Measurements from ENCODE around the gene IMPA2. TPM values are rescaled to one million over a fixed set of nuclear protein-coding genes. Genes with fewer than 3 reads are reported as not detected.

IMPA2 gene
- total RNA-seq, 1 donor from 2014 or later, result 53.4 TPM

GRCh38 chr18:11975723-11976122 lies 5.6 kb upstream of the IMPA2 start:
- no peaks in the 10 kb centered on the region for H3K36me3 Mint-ChIP-seq (ENCODE audit: insufficient read depth)
- no peak for DNase-seq (ENCODE audit: low spot score, unreplicated experiment)
- no peak overlapping the region for H3K27ac Mint-ChIP-seq
- H3K4me3 Mint-ChIP-seq (ENCODE audit: low read depth), result no peak overlapping the region
- no peak for TF ChIP-seq CTCF (IDR thresholded peaks at IDR 0.05; ENCODE audit: unreplicated experiment)
- peaks cover 12% of the 10 kb centered on the region for H3K4me1 Mint-ChIP-seq (ENCODE audit: low read depth)
- no peaks in the 10 kb centered on the region for H3K27me3 Mint-ChIP-seq
- no peaks in the 10 kb centered on the region for H3K9me3 Mint-ChIP-seq (ENCODE audit: low read depth)

- H3K4me3 Mint-ChIP-seq (ENCODE audit: low read depth), result no peak overlapping the region
- no peaks in the 10 kb centered on the region for H3K36me3 Mint-ChIP-seq (ENCODE audit: insufficient read depth)
- peaks cover 12% of the 10 kb centered on the region for H3K4me1 Mint-ChIP-seq (ENCODE audit: low read depth)
- no peak for DNase-seq (ENCODE audit: low spot score, unreplicated experiment)
- no peaks in the 10 kb centered on the region for H3K9me3 Mint-ChIP-seq (ENCODE audit: low read depth)
- TF ChIP-seq CTCF (IDR thresholded peaks at IDR 0.05; ENCODE audit: unreplicated experiment), result no peak
- no peak overlapping the region for H3K27ac Mint-ChIP-seq
- no peaks in the 10 kb centered on the region for H3K27me3 Mint-ChIP-seq
These were observed 4.8 kb upstream of the IMPA2 start for GRCh38 chr18:11976315-11977152.

- H3K36me3 Mint-ChIP-seq (ENCODE audit: insufficient read depth), result no peaks in the 10 kb centered on the region
- no peaks in the 10 kb centered on the region for H3K9me3 Mint-ChIP-seq (ENCODE audit: low read depth)
- H3K4me1 Mint-ChIP-seq (ENCODE audit: low read depth), result peaks cover 14% of the 10 kb centered on the region
- H3K4me3 Mint-ChIP-seq (ENCODE audit: low read depth), result no peak overlapping the region
- H3K27me3 Mint-ChIP-seq, result no peaks in the 10 kb centered on the region
- no peak for TF ChIP-seq CTCF (IDR thresholded peaks at IDR 0.05; ENCODE audit: unreplicated experiment)
- no peak for DNase-seq (ENCODE audit: low spot score, unreplicated experiment)
- no peak overlapping the region for H3K27ac Mint-ChIP-seq
These were observed 4.2 kb upstream of the IMPA2 start for GRCh38 chr18:11977153-11977466.

GRCh38 chr18:11978956-11979355 lies 2.4 kb upstream of the IMPA2 start:
- Mint-ChIP-seq H3K4me3 (ENCODE audit: low read depth) (peak overlapping the region; percentile 49), H3K36me3 (ENCODE audit: insufficient read depth) (no peaks in the 10 kb centered on the region), H3K9me3 (ENCODE audit: low read depth) (no peaks in the 10 kb centered on the region), H3K27ac (peak overlapping the region; percentile 84), H3K27me3 (no peaks in the 10 kb centered on the region), H3K4me1 (ENCODE audit: low read depth) (peaks cover 27% of the 10 kb centered on the region)
- TF ChIP-seq CTCF (IDR thresholded peaks at IDR 0.05; ENCODE audit: unreplicated experiment), result no peak
- DNase-seq (ENCODE audit: low spot score, unreplicated experiment), result no peak

- Mint-ChIP-seq H3K4me3 (ENCODE audit: low read depth) (peak overlapping the region; percentile 81), H3K36me3 (ENCODE audit: insufficient read depth) (no peaks in the 10 kb centered on the region), H3K9me3 (ENCODE audit: low read depth) (no peaks in the 10 kb centered on the region), H3K27me3 (no peaks in the 10 kb centered on the region), H3K4me1 (ENCODE audit: low read depth) (peaks cover 27% of the 10 kb centered on the region), H3K27ac (peak overlapping the region; percentile 98)
- no peak for DNase-seq (ENCODE audit: low spot score, unreplicated experiment)
- no peak for TF ChIP-seq CTCF (IDR thresholded peaks at IDR 0.05; ENCODE audit: unreplicated experiment)
These were observed 1.2 kb upstream of the IMPA2 start for GRCh38 chr18:11980163-11980493.
